Forelimb muscle (tissue), 1 donor: ENCODE data around the gene MTM1. TPM values are rescaled to one million over a fixed set of nuclear protein-coding genes. Genes with fewer than 3 reads are reported as not detected.

ENCODE experiments used
- DNase-seq: peaks from one replicate; pipeline ENCODE4 v3.0.0-alpha.2; 2013; ENCODE audit warnings: low read depth
- polyA plus RNA-seq: library from polyadenylated mRNA; unstranded; fragments of 120-200 nt; gene quantifications from one replicate; pipeline ENCODE4 v1.2.1, GENCODE V29; 2013; ENCODE audit not compliant: insufficient read length

Gene MTM1
- polyA plus RNA-seq, 1 donor = 5.9 TPM

DNA sequence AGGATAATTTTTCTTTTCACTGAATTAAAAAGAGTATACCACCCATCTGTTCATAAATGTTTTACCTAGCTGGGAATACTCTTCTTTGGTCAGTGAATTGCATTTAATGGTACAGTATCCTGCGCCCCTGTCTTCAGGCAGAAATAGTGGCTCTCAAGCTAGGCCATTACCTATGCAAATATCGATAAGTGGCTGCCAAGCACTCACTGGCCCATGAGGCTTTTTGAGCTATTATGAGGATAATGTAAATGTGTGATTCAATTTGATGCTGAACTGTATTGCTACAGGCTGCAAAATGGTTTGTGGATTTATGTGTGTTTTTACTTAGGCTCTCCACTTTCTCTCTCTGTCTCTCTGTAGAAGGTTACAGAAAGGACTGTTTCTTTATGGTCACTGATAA is 94.7 kb downstream of the MTM1 start:
- no peak for DNase-seq

DNA sequence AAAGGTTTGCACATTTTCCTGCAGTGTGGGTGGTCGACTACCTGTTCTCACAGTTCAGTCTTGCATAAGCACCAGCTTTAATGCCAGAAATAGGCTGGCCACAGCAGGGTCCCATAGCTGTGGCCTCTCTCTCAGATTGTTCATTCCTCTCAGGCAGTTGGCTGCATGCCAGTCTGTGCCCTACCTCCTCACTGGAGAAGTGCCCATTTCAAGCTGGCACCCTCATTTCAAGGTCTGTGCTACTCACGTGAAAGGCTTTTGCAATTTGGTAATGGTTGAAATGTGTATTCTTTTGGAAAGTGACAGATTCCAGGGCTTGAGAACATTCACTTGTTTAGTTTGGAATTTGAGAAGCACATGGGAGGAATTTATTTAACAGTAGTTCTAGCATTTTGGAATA is 95.9 kb downstream of the MTM1 start:
- DNase-seq = no peak

DNA sequence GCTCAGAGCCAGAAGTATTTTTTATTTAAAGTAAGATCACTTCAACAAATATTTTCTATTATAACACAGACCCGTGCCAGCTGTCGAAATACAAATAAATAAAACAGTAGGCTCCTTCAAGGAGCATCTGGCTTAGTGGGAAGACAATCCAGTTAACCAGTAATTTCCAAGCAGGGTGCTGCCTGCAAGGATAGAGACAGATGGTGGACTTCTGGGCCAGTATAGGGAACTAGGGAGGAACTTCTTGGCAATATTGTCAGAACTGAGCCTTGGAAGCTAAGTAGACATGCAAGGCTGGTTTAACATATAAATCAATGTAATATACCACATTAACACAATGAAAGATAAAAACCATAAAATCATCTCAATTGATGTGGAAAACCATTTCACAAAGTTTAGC is 107.8 kb downstream of the MTM1 start:
- no peak for DNase-seq

DNA sequence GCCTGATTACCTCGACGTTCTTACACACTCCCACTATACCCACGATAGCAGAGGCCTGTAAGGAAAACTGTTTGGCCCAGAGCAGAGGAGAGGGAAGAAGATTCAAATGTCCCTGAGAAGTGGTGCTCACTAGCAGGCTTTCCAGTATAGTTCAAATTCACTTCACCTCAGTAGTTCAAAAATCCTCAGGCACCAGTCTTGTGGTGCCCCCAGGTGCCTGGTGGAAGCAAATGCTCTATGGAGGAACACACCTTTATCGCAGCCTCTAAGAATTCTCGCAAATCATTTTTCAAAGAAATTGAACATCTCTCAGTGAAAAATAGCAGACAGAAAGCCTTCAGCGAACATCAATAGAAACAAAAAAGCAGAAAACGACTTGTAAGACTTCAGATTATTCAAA is 112.6 kb downstream of the MTM1 start:
- no peak for DNase-seq

DNA sequence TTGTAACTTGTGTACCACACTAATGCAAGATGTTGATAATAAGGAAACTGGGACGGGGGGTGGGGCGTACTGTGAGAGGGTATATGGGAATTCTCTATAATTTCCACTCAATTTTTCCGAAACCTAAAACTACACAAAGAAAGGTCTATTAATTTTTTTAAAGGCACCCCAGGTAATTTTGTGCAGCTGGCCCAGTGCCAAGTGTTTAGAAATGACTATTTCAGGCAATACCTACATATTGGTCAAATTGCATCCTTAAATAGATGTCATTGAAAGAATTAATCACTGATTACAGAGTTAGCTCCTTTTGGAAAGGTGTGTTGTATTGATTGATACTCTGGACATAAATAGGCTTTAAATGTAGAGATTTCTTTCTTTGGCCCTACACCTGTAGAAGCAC is 114.7 kb downstream of the MTM1 start:
- no peak for DNase-seq

DNA sequence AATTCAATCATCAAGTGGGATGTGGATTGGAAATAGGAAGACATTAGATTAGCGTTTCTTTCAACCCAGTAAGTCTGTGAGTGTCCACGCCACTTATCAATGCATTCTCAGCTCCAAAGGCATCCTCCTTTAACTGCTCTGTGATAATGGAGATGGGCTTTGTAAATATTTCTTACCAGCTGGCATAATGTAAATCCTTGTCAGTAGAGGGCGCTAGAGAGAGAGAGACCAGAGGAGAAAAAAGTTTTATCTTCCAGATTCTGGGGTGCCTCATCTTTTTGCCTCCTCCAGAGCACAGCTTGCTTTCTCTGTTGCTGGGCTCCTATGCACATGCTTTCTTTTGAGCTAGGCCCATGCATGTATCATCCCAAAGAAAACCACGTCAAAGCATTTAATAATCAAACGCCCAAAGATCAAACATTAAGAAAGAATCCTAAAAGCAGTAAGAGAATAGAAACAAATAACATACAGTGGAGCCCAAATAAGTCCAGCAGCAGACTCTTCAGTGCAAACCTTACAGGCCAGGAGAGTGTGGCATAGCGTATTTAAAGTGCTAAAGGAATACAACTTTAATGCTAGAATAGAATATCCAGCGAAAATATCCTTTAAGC is 115.2 kb downstream of the MTM1 start:
- no peak for DNase-seq

DNA sequence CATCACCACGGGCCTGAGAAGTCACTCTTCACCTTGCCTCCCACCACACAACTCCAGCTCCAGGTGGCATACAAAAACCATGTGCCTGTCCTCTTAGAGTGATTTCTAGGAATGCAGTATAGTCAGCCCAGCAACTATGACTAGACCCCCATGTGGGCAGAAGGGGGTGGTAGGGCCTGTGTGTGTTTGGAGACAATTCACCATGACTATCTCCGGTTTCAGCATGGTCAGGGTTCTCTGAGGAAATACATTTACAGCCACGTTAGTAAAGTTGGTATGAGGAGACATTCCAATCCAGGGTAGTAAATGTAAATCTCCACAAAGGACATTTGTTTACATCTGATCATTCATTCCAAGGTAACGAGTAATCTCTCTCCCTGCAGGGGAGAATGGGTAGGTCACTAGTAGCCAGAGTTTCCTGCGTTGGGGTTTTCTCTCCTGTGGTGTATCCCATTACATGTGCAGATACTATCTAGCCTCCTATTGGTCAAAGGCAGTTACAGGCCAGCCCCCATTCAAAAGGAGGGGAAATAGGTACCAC is 120.6 kb downstream of the MTM1 start:
- DNase-seq = no peak

DNA sequence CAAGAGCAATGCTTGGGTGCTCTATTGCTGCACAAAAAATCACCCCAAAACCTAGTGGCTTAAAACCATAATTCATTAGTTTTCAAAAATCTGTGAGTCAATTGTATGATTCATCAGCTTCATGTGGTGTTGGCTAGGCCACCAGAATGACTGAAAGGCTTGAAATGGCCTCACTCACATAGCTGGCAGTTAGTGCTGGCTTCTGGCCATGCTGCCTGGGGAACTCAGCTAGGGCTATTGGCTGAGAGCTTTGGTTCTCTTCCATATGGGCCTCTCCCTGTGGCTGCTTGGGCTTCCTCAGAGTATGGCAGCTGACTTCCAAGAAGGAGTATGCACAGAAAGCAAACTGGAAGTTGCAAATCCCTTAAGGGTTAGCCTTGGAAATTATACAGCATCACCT is 121.7 kb downstream of the MTM1 start:
- DNase-seq = no peak

DNA sequence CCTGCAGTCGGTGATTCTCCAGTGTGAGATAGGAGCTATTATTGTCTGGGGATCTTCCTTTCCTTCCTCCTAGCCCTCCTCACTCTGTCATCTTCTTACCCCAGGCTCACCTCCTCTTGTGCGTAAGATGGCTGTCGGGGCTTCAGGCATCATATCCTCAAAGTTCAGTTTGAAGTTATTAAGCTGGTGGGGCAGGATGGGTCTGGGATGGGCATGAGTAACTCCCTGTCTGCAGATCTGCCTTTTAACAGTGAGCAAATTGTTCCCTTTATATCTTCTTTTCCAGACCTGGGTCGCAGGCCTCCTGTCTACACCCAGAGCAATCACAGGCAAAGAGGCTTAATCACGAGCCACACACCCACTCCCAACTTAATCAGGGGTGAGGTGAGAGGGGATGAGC is 123.9 kb downstream of the MTM1 start:
- no peak for DNase-seq

DNA sequence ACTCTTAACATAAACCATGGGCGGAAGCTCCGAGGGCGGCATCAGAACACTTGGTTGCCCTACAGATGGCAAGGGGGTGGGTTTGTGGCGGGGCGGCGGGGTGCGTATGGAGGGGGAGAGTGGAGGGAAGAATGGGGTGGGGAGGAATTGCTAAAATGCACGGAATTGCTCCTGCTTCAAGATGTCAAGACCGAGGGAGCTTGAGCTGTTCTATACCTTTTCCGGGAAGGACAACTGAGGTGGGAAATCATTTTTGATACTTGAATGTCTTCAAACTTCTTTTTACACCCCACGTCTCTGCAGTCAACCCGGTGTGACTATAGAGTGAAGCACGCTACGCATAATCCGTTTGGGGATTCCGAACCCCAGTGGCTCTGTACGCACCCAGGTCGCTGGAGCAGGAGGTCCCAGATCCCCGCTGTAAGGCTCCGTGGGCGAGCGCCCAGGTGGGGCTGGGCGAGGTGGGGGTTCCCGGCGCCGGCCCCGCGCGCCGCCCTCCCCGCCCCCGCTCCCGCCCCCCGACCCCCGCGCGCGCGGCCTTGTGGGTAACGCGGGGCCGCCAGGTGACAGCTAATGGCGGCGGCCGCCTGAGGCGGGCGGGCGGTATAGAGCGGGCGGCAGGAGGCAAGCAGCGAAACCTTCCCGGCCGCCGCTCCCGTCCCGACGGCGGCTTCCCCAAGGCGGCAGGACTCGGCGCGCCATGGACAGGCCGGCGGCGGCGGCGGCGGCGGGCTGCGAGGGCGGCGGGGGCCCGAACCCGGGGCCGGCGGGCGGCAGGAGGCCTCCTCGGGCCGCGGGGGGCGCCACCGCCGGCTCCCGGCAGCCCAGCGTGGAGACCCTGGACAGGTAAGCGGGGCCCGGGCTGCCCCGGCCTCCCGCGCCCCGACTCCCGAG is 124.7 kb downstream of the MTM1 start, which contains the start of gene MTMR1:
Gene MTMR1, plus strand, starts transcription at position 566 of the 894 bp plus-strand sequence. Its CDS starts 135 bp downstream, at position 701.
- no peak for DNase-seq

DNA sequence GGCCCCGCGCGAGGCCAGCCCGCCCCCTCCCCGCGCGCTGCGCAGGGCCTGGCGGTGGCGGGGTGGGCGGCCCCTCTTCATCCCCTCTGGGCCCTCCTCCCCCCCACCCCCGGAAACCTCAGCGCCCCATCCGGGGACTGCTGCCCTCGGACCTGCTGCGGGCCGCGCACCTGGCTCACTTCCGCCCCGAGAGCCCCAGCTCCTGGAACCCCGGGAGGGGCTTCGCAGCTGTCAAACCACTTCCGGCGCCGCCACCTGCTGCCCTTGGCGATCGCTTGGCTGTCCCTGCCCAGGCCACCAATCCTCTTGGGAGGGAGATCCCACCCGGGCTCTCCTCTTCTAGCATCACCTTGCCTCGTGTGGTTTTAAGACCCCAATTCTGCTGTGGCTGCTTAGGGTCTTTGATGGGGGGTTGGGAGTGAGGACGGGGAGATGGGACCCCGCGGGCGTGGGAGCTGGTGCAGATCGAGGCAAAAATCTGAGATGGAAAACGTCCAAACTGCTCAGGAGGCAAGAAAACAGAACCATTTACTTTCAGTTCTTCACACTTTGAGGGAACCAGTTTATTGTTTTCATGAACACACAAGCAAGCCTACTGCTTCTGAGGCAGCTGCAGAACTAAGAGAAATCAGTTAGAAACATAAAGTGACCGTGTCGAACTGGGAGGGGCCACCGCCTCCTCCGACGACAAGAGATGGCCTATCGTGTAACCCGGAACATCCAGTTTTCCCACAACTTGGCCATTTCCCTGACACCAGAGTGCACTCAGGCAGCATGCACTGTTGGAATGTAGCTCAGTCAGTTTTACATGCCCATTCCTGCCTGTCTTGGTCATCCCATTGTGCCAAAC is 125.5 kb downstream of the MTM1 start:
- no peak for DNase-seq

DNA sequence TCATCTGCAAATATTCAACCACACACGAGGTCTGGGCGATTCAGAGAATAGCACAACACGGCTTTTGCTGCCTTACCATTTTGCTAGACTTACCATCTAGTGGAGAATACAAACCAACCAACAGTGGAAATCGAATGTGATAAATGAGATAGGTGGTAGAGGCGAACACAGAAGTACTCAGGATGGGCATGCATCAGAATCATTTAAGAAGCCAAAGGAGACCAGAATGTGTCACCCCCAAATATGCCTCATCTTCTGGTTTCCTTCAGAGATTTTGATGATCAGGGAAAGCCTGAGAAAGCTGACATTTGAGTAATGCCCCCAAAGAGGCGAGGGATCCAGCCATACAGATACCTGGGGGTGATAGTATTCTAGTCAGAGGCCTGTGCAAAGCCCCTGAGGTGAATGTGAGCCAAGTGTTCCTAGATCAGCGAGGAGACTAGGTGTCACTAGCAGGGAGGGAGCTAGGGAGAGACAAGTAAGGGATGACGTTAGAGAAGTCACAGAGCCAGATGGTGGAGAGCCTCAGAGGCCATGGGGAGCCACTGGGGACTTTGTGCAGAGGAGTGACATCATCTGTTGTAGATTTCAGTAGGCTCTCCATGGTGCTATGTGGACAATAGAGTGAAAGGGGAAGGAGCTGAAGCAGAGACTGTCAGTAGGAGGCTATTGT is 126.5 kb downstream of the MTM1 start:
- DNase-seq = no peak

DNA sequence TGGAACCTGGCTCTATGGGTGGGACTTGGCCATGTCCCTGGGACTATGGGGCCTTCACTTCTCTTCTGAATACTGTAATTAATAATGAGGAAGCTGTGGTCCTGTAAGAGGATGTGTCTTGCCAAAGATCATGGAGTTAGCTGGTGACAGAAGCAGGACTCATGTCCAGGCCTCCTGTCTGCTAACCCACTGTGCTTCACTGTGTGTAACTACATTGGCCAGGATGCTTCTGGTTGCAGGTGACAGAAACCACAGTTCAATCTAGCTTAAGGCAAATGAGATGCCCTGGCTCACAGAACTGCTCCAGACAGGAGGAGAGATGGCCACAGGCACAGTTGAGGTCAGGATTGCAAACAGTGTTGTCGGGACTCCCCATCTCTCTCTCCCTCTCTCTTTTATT is 127.9 kb downstream of the MTM1 start:
- DNase-seq = no peak

DNA sequence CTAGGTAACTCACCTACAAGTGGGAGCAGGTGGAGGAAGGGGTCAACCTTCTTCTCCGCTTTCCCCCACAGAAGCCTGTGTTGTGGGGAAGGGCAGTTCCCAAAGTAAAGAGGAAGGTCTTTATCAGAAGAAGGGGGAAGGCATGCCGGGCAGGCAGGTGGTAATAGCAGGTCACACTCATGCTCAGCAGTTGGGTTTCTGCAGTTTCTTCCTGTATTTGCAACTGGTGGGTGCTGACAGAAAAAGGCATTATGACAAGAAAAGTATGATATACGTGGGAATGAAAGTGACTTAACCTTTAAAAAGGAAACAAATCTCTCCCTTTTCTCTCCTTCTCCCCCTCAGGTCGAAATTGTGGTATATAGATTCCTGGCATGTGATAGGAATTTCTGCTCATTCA is 128.4 kb downstream of the MTM1 start:
- DNase-seq = no peak

DNA sequence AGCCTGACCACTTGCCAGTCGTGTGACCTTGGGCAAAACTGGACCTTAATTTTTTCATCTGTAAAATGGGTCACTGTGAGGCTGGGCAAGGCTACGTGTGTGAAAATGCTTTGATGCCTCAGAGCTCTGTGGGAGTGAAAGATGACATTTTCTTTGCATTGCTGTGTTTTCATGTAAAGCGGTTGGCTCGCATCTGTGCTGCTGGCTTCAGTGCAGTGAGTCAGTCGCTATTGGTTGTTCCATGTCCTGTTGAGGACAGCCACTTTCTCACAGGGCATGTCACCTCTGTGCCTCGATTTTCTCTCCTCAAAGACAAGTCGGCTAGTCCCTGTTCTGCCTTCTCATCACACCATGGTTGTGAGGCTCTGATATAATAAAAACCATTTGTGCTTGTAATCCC is 129.2 kb downstream of the MTM1 start:
- no peak for DNase-seq

DNA sequence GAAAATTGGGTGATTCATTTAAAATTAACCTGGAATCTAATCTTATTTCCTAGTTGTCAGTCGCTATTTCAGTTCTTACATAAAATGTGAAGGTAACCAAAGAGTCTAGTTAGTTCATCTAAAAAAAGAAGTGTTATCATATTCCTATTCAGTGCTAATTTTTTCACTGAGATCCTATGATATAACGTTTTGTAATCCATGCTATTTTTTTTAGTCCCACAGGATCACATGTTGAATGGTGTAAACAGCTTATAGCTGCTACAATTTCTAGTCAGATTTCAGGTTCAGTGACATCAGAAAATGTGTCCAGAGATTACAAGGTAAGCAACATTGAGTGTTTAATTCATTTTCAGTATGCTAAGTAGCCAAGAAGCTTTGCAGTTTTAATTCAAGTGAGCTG is 130.6 kb downstream of the MTM1 start:
- DNase-seq = no peak

DNA sequence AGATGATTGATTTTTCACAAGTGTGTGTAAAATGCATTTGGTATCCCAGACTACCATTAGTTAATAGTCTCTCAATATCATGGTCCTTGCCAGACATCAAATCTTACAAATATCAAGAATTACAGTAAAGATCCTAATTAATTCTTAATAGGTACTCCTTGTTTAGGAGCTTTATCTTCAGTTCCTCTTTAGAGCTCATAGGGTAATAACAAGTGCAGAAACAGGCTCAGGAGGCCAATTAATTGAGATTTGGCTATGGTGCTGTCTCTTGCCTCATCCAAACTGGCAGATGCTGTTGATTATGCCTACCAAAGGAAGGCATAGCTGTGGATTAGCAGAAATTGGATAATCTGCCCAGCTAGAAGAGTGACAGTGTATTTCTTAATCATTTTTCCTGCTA is 131.7 kb downstream of the MTM1 start:
- no peak for DNase-seq

DNA sequence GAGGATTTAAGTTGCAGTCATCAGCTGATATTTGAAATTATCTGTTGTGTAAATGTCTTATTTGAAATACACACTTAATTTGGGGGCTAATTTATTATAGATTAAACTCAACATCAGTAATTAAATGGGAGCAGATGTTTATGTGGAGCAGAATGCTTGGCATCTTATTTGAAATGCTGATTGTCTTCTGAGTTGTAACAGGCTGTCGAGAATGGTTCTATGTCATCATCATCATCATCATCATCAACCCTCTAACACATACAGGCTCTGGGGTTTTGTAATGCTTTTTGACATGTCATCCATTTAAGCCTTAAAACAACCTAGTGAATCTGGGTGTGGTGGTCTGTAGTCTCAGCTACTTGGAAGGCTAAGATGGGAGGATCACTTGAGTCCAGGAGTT is 133.0 kb downstream of the MTM1 start:
- DNase-seq = no peak

DNA sequence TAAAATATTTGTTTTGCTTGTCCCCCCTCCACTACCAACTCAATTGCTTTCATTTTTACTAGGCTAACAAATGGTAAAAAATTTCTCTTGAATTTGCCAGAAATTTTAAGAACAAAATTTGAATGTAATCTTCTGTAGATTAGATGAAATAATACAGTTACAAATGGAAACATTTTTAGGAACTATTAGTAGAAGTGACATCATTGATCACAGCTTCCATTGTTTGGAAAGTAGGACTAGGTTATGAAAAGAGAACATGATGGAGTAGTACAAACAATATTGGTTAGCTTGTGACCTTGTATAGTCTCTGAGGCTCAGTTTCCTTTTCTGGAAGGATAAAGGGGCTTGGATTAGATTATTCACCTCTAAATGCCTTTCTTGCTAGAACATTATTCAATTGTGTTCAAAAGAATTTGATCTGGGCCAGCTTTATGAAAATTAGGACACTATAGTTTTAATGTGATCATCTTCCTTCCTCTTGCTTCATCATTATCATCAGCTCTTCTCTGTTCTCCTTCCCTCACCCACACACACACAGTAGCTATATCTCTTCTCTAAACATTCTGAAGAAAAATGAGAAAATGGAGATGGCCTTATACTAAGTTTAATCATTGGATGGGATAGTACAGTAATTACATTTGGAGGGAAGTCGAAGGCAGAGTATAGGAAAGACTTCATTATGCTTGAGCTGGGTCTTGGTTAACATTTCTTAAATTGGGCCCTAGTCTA is 134.7 kb downstream of the MTM1 start:
- no peak for DNase-seq

DNA sequence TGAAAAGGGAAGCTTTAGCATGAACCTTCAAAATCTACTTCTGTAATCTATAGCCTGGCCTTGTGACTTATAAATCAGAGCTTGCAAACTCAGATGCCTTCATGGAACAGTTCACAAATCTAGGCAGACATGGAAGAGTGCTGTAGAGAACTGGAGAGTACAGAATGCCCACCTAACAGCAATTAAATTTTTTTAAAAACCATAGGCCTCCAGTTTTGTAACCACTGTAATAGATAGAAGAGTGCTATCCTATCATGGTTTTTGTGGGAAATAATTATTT is 135.2 kb downstream of the MTM1 start:
- no peak for DNase-seq

DNA sequence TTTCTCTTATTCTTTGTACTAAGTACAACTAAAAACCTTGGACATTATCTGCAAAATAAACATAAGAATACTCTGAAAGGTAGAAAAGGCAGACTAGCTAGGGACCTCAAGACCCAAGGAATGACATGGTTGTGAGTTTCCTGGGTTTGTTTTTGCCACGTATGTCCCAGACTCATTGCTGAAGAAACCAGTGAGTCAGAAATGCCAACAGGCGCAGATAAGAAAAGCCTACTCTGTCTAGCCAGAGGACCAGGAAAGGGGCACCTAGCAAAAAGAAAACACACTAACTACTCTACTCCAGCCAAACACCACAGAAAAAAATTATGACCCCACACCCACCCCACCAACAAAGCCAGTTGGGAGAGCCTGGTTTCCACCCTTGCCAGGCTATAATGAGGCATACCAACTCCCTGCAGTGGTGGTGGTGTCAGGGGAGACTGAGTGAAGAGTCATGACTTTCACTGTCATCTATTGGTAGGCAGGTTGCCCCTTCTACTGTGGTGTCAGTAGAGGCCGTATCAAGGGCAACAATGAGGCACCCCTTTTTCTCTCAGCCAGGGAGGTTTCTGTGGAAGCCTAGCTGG is 135.7 kb downstream of the MTM1 start:
- no peak for DNase-seq
